ENCODE measurements around the gene SUN2. TPM values are rescaled to one million over a fixed set of nuclear protein-coding genes. Genes with fewer than 3 reads are reported as not detected.

SUN2 gene
- total RNA-seq, 4 donors from 2014 or later: 94.2 to 307 (median 191) TPM

DNA sequence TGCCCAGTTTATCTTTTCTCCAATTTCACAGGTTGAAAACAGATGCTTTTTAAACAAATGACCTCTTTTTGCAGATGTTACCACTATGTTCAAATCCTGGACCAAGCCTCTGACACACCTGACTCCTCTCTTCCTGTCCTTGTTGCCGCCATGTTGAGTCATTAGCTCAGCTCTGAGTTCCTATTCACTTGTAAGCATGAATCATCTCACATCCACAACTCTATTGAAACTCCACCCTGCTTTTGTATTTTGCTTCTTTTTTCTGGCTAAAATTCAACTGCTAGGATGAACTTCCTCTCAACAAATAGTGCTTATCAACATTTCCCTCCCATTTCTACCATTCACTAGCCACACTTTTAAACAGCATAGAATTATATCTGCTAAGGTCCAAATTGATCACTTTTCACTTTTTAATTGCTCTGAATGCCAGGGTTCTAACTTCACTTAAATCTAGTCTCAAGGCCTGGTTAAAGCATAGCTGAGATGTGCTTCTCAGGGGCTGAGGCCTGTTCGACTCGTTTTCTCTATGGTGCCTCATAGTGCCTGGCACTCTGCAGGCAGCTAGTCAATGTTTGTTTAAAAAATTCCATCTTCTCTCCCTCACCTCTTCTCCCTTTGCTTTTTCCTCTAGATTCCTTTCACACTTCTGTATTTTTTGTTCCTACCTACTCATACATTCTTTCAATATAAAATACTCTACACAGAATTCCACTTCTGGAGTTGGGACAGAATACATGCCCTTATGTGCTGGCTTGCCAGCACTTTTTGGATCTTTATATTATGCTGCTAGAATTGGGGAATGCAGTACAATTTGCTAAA is 59.0 kb downstream of the SUN2 start:
- no peaks in the 10 kb centered on the region for H3K9me3 ChIP-seq
- no peak for DNase-seq
- peaks cover 35 to 63% (median 51%) of the 10 kb centered on the region in 3 donors for H3K4me1 ChIP-seq
- peak overlapping the region in 2 of 4 donors; percentile 7 to 84 for H3K4me3 ChIP-seq
- WGBS, 2 donors: 11 to 21% methylated on average over 3 of the region's 3 CpGs
- intact Hi-C loops (cut with DNase I): no loop called here
- peaks cover 3 to 21% (median 8%) of the 10 kb centered on the region in 3 donors for H3K36me3 ChIP-seq
- peak in 1 of 4 donors; percentile 14 for TF ChIP-seq POLR2A (IDR thresholded peaks at IDR 0.05)
- TF ChIP-seq, protein P1, sequence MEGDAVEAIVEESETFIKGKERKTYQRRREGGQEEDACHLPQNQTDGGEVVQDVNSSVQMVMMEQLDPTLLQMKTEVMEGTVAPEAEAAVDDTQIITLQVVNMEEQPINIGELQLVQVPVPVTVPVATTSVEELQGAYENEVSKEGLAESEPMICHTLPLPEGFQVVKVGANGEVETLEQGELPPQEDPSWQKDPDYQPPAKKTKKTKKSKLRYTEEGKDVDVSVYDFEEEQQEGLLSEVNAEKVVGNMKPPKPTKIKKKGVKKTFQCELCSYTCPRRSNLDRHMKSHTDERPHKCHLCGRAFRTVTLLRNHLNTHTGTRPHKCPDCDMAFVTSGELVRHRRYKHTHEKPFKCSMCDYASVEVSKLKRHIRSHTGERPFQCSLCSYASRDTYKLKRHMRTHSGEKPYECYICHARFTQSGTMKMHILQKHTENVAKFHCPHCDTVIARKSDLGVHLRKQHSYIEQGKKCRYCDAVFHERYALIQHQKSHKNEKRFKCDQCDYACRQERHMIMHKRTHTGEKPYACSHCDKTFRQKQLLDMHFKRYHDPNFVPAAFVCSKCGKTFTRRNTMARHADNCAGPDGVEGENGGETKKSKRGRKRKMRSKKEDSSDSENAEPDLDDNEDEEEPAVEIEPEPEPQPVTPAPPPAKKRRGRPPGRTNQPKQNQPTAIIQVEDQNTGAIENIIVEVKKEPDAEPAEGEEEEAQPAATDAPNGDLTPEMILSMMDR (IDR thresholded peaks at IDR 0.05): no peak
- H3K27me3 ChIP-seq: no peaks in the 10 kb centered on the region
- peak overlapping the region; percentile 70 to 99 (median 98) for H3K27ac ChIP-seq

GRCh38 chr22:38694940-38695339 is 60.9 kb downstream of the SUN2 start:
- Histone ChIP-seq H3K27me3 (no peaks in the 10 kb centered on the region), H3K4me1 (peaks cover 30 to 53% (median 46%) of the 10 kb centered on the region in 3 donors), H3K9me3 (no peaks in the 10 kb centered on the region), H3K4me3 (no peak overlapping the region), H3K36me3 (peaks cover 3 to 32% (median 8%) of the 10 kb centered on the region in 3 donors), H3K27ac (peak overlapping the region in 2 of 4 donors; percentile 96 to 99)
- TF ChIP-seq POLR2A (IDR thresholded peaks at IDR 0.05): no peak
- TF ChIP-seq, protein P1 (IDR thresholded peaks at IDR 0.05): no peak
- DNase-seq: no peak
- WGBS, 2 donors: 34 to 61% methylated on average over 3 of the region's 3 CpGs
- intact Hi-C loops (cut with DNase I): no loop called here

GRCh38 chr22:38694049-38694448 is 61.7 kb downstream of the SUN2 start:
- intact Hi-C loops (cut with DNase I): no loop called here
- 80 to 81% methylated on average over 2 of the region's 2 CpGs for WGBS, 2 donors
- TF ChIP-seq, protein P1 (IDR thresholded peaks at IDR 0.05): no peak
- TF ChIP-seq POLR2A (IDR thresholded peaks at IDR 0.05): no peak
- Histone ChIP-seq H3K4me1 (peaks cover 21 to 44% (median 39%) of the 10 kb centered on the region in 3 donors), H3K27ac (no peak overlapping the region), H3K36me3 (peaks cover 3 to 41% (median 8%) of the 10 kb centered on the region in 3 donors), H3K27me3 (no peaks in the 10 kb centered on the region), H3K9me3 (no peaks in the 10 kb centered on the region), H3K4me3 (no peak overlapping the region)
- no peak for DNase-seq

- 69 to 76% methylated on average over 1 of the region's 1 CpG for WGBS, 2 donors
- Histone ChIP-seq H3K4me3 (no peak overlapping the region), H3K9me3 (no peaks in the 10 kb centered on the region), H3K4me1 (no peaks in the 10 kb centered on the region), H3K27me3 (no peaks in the 10 kb centered on the region), H3K27ac (no peak overlapping the region), H3K36me3 (peaks cover 13 to 83% (median 35%) of the 10 kb centered on the region in 3 donors)
- TF ChIP-seq POLR2A (IDR thresholded peaks at IDR 0.05): no peak
- TF ChIP-seq, protein P1 (IDR thresholded peaks at IDR 0.05): no peak
- DNase-seq: no peak
- intact Hi-C loops (cut with DNase I): no loop called here
These were observed 66.1 kb downstream of the SUN2 start for GRCh38 chr22:38689651-38690050.

DNA sequence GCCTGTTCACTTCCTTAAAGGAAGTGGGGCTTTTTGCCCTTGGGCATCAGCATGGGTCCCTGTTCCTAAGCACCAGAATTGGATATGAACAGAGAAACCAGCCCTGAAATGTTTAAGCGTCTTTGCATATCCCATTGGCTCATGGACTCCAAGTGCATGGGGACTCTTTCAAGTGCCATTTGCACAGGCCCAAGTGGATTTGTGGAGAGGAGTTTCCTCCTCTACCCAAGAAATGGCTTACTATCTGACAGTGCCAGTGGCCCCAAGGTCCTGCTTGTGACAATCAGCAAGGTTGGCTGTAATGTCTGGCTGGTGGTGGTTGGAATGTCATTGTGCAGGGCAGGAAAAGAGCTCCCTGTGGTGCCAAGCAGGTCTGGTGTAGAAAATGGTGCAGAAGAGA is 70.0 kb downstream of the SUN2 start:
- intact Hi-C loops (cut with DNase I): no loop called here
- Histone ChIP-seq H3K4me1 (peaks cover 6 to 24% (median 9%) of the 10 kb centered on the region in 3 donors), H3K4me3 (no peak overlapping the region), H3K9me3 (no peaks in the 10 kb centered on the region), H3K36me3 (peaks cover 5 to 73% (median 33%) of the 10 kb centered on the region in 3 donors), H3K27ac (no peak overlapping the region), H3K27me3 (no peaks in the 10 kb centered on the region)
- no peak for TF ChIP-seq POLR2A (IDR thresholded peaks at IDR 0.05)
- TF ChIP-seq, protein P1 (IDR thresholded peaks at IDR 0.05): no peak
- no peak for DNase-seq
- WGBS, 2 donors: 89 to 100% methylated on average over 1 of the region's 1 CpG

Data from esophagus squamous epithelium (tissue), 5 donors.